ENCODE data around the gene PDLIM7. TPM values are rescaled to one million over a fixed set of nuclear protein-coding genes. Genes with fewer than 3 reads are reported as not detected.

PDLIM7 gene
- total and polyA plus RNA-seq, 2 of the 8 experiments (the other 6 are each of a cell fraction or from before 2014, with no cell fraction given) = 67.3 to 94.2 TPM

DNA sequence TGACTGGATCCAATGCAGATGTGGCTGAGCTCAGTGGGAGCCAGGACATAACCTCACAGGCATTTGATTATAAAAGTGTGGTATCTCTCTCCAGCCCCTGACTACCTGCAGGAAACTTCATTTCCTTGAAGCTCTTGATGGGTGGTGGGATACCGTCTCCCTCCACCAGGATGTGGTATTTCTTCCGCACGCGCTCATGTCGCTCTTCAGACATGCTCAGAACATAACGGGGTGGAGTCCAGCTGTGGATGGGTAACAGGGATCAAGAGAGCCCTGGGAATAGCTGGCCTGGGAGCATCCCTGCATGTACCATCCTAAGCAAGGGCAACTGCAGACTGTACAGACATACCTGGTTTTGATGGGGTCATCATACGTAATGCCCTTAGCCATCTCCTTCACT lies 18.2 kb upstream of the PDLIM7 start (continued):
- TF ChIP-seq, protein P1, sequence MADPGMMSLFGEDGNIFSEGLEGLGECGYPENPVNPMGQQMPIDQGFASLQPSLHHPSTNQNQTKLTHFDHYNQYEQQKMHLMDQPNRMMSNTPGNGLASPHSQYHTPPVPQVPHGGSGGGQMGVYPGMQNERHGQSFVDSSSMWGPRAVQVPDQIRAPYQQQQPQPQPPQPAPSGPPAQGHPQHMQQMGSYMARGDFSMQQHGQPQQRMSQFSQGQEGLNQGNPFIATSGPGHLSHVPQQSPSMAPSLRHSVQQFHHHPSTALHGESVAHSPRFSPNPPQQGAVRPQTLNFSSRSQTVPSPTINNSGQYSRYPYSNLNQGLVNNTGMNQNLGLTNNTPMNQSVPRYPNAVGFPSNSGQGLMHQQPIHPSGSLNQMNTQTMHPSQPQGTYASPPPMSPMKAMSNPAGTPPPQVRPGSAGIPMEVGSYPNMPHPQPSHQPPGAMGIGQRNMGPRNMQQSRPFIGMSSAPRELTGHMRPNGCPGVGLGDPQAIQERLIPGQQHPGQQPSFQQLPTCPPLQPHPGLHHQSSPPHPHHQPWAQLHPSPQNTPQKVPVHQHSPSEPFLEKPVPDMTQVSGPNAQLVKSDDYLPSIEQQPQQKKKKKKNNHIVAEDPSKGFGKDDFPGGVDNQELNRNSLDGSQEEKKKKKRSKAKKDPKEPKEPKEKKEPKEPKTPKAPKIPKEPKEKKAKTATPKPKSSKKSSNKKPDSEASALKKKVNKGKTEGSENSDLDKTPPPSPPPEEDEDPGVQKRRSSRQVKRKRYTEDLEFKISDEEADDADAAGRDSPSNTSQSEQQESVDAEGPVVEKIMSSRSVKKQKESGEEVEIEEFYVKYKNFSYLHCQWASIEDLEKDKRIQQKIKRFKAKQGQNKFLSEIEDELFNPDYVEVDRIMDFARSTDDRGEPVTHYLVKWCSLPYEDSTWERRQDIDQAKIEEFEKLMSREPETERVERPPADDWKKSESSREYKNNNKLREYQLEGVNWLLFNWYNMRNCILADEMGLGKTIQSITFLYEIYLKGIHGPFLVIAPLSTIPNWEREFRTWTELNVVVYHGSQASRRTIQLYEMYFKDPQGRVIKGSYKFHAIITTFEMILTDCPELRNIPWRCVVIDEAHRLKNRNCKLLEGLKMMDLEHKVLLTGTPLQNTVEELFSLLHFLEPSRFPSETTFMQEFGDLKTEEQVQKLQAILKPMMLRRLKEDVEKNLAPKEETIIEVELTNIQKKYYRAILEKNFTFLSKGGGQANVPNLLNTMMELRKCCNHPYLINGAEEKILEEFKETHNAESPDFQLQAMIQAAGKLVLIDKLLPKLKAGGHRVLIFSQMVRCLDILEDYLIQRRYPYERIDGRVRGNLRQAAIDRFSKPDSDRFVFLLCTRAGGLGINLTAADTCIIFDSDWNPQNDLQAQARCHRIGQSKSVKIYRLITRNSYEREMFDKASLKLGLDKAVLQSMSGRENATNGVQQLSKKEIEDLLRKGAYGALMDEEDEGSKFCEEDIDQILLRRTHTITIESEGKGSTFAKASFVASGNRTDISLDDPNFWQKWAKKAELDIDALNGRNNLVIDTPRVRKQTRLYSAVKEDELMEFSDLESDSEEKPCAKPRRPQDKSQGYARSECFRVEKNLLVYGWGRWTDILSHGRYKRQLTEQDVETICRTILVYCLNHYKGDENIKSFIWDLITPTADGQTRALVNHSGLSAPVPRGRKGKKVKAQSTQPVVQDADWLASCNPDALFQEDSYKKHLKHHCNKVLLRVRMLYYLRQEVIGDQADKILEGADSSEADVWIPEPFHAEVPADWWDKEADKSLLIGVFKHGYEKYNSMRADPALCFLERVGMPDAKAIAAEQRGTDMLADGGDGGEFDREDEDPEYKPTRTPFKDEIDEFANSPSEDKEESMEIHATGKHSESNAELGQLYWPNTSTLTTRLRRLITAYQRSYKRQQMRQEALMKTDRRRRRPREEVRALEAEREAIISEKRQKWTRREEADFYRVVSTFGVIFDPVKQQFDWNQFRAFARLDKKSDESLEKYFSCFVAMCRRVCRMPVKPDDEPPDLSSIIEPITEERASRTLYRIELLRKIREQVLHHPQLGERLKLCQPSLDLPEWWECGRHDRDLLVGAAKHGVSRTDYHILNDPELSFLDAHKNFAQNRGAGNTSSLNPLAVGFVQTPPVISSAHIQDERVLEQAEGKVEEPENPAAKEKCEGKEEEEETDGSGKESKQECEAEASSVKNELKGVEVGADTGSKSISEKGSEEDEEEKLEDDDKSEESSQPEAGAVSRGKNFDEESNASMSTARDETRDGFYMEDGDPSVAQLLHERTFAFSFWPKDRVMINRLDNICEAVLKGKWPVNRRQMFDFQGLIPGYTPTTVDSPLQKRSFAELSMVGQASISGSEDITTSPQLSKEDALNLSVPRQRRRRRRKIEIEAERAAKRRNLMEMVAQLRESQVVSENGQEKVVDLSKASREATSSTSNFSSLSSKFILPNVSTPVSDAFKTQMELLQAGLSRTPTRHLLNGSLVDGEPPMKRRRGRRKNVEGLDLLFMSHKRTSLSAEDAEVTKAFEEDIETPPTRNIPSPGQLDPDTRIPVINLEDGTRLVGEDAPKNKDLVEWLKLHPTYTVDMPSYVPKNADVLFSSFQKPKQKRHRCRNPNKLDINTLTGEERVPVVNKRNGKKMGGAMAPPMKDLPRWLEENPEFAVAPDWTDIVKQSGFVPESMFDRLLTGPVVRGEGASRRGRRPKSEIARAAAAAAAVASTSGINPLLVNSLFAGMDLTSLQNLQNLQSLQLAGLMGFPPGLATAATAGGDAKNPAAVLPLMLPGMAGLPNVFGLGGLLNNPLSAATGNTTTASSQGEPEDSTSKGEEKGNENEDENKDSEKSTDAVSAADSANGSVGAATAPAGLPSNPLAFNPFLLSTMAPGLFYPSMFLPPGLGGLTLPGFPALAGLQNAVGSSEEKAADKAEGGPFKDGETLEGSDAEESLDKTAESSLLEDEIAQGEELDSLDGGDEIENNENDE (IDR thresholded peaks at IDR 0.05; ENCODE audit: insufficient replicate concordance, low read length) = no peak
- no peak for TF ChIP-seq TBP (IDR thresholded peaks at IDR 0.05; ENCODE audit: low read depth, low read length)
- TF ChIP-seq ASH2L (IDR thresholded peaks at IDR 0.05; ENCODE audit: low read length) = no peak
- TF ChIP-seq, protein P2, sequence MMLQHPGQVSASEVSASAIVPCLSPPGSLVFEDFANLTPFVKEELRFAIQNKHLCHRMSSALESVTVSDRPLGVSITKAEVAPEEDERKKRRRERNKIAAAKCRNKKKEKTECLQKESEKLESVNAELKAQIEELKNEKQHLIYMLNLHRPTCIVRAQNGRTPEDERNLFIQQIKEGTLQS (IDR thresholded peaks at IDR 0.05; ENCODE audit: insufficient read depth, low read depth, low read length) = no peak
- no peak for TF ChIP-seq ZNF274 (IDR thresholded peaks at IDR 0.05; ENCODE audit: borderline replicate concordance, extremely low read depth, low read length)
- TF ChIP-seq CTBP2 (IDR thresholded peaks at IDR 0.05; ENCODE audit: borderline replicate concordance, insufficient read depth, insufficient read length, low read length) = no peak
- TF ChIP-seq YY1 (IDR thresholded peaks at IDR 0.05; ENCODE audit: low read depth, low read length) = no peak
- no peak for TF ChIP-seq CBX8 (IDR thresholded peaks at IDR 0.05; ENCODE audit: borderline replicate concordance, low read depth, low read length)
- TF ChIP-seq BRCA1 (IDR thresholded peaks at IDR 0.05; ENCODE audit: low read depth, low read length) = no peak
- TF ChIP-seq SIX5 (IDR thresholded peaks at IDR 0.05; ENCODE audit: low read depth, low read length) = no peak
- no peak for TF ChIP-seq SP2 (IDR thresholded peaks at IDR 0.05; ENCODE audit: low read length)
- TF ChIP-seq TCF12 (IDR thresholded peaks at IDR 0.05; ENCODE audit: low read depth, low read length) = no peak
- TF ChIP-seq CEBPB (IDR thresholded peaks at IDR 0.05; ENCODE audit: low read depth, low read length) = no peak

All from H1 (cell line).